GM21515 (cell line): Measurements from ENCODE around the gene CROCC2.

ENCODE experiments used
- ATAC-seq: cut with Tn5 transposase; IDR thresholded peaks from one replicate; pipeline ENCODE4 v1.9.1; 2021; ENCODE audit not compliant: unreplicated experiment

The CROCC2 gene

GRCh38 chr2:240891492-240892340 lies 14.4 kb upstream of the CROCC2 start:
- no peak for ATAC-seq

DNA sequence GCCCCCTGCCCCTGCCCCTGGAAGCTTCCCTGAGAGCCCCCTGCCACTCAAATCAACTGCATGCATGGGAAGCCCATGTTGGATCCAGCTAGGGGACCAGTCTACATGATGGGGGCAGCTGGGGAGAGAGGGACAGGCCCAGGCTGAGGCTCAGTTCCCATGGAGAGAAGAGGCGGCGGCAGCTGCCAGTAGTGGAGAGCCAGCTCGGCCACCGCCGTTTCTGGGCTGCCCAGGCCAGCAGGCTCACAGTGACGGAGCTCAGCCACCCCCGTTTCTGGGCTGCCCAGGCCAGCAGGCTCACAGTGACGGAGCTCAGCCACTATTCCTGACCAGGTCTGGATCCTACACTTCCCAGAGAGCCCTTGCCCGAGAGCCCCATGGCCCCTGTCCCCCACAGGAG lies 13.8 kb upstream of the CROCC2 start:
- no peak for ATAC-seq

- ATAC-seq = no peak
Observed at GRCh38 chr2:240892925-240893324, 13.2 kb upstream of the CROCC2 start.

- ATAC-seq = no peak
Observed at GRCh38 chr2:240893363-240893844, 12.7 kb upstream of the CROCC2 start.

DNA sequence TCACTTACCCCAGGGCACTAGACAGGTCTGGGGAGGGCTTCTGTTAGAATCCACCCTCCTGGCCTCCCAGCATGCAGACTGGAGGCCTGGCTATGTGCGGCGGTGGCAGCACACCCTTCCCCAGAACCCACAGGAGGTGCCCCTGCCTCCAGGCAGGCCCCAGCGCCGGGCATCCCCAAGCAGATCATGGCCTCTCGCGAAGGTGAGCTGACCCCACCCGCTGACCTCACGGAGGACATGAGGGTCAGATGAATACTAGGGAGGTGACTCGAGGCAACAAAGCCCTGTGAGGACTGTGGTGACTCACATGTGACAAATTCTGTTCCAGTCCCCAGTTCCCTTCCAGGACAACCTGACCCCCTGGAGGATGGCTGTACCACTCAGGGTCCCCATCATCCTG lies 12.1 kb upstream of the CROCC2 start:
- ATAC-seq = no peak

DNA sequence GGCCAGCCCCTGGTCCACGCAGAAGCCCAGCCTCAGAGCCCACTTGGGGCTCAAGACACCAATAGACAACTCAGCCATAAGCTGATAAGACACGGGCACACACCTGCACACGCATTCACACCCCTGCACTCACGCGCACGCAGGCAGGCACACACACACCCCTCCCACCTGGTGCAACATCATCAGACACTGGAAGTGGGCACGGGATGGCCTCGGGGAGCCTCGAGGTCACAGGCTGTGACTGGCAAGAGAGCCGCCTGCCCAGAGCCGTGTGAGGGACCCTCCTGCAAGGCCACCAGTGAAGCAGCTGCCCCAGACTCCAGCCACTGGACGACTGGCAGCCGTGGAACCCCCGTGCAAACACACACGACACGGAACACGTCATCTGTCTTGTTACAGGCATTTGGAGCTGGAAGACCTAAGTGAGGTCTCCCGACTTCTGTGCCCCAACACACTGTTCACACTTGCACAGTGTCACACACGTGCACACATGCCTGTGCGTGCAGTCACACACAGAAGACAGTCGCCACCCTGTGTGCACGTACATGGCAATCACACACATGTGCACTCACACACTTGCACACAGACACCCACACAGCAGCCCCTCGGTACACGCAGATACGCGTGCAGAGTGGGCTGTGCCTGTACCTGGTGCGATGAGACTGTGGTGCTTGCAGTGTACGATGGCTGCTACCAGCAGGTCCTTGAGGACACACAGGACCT lies 11.1 kb upstream of the CROCC2 start:
- ATAC-seq = no peak

DNA sequence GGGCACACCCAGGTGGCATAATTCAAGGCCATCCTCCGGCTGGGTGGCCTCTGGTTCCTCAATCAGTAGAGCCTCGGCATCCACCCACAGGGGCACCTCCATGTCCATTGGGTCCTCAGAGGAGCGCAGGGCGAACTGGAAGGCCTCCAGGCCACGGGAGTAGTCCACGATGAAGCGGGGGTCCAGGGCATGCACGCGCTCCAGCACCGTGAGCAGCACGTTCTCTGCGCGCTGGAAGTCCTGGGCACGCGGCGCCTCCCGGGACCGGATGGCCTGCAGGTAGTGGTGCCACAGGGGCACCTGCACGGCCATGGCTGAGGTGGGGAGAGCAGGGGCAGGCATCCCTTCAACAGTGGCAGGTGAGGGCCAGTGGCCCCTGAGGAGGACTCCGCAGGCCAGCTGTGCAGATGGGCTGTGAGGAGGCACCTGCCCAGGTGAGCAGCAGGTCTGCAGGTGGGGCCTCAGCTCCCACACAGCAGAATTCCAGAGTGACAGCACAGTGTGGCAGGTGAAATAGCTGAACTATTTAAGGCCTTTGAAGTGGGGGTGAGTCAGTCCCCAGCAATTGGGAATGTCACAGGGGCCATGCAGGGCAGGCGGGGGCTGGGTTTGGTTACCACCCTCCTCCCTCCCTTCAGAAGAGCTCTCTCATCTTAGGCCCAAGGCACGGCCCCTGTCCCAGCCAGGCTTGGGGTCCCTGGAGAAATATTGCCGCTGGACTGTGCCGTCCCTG lies 10.3 kb upstream of the CROCC2 start, which contains the start of gene MAB21L4:
MAB21L4 (minus strand) TSS at position 501 of the 733 bp plus-strand sequence; CDS start at position 342, 159 bp downstream.
- no peak for ATAC-seq

- ATAC-seq = no peak
Observed at GRCh38 chr2:240896394-240896793, 9.7 kb upstream of the CROCC2 start.

- ATAC-seq = no peak
Observed at GRCh38 chr2:240896871-240897692, 9.1 kb upstream of the CROCC2 start.

DNA sequence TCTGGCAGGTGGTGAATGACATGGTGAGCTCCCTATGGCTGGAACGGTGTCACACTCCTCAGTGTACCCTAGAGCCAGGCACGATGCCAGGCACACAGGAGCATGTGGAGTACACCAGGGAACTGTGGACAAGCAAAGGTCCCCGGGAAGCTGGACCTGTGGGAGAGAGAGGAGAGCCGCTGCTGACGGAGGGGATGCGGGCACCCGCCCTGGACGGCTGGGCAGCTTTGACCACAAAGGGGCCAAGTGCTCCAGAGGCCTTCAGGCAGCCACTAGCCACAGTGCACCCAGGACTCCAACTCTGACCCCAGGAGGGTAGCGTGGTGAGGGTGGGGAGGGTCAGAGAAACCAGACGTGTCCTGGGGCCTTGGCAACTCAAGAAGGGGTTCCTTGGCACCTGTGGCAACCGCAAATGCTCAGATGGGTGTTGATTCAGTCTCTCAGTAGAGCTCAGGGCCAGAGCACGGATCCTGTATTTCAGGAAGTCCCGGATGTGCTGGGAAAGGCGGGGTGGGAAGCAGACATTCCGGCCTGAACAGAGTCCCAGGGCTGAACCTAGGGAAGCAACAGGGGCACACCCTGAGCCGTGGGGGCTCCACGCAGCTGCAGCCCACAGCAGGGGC lies 7.9 kb upstream of the CROCC2 start:
- no peak for ATAC-seq

- ATAC-seq = no peak
Observed at GRCh38 chr2:240898731-240899467, 7.2 kb upstream of the CROCC2 start.

- no peak for ATAC-seq
Observed at GRCh38 chr2:240899468-240899865, 6.7 kb upstream of the CROCC2 start.

DNA sequence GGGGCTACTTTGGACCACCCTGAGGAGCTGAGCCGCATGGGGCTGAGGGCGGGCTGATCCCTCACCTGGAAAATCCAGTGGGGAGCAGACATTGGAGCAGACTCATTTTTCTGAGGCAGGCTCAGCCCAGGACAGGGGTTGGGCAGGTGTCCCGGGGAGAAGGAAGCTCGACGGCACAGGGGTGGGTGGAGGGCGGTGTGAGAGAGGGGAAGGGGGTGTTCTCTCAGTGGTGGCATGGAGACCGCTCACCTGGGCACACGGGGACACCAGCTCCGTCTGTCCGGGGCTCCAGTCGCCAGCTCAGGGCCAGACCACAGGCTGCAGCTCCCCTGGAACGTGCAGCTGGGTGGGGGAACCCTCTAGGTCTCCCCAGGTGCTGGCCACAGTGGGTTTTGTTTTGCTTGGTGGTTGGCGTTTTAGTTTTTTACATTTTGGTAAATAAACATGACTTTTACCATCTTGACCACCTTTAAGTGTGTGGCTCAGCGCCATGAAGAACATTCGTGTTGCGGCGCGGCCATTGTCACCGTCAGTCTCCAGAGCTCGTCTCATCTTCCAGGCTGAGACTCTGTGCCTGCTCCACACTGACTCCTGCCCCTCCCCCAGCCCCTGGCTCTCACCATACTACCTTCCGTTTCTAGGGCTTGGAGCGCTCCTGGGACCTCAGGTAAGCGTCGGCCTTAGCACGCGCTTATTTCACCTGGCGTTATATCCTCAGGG lies 5.8 kb upstream of the CROCC2 start:
- ATAC-seq = no peak

- no peak for ATAC-seq
Observed at GRCh38 chr2:240901986-240902614, 4.0 kb upstream of the CROCC2 start.

- no peak for ATAC-seq
Observed at GRCh38 chr2:240902615-240903041, 3.5 kb upstream of the CROCC2 start.

GRCh38 chr2:240903191-240904060 lies 2.7 kb upstream of the CROCC2 start:
- ATAC-seq = no peak
